Gastrocnemius medialis (tissue), 4 donors: ENCODE data around the gene IFIT1B.
"Not testable (repeated sequence)": the region's sequence is repeated elsewhere in the genome, so short reads cannot be mapped to it uniquely, and the experiment has no call there.

Experiments
- CTCF ChIP-seq, 5 experiments: fragments of 450-650 bp in 3 of 5; fragments of 200-600 bp in 2 of 5; sonication (generic) in 2 of 5; IDR thresholded peaks in 4 of 5; conservative IDR thresholded peaks in 1 of 5; 1 replicate in 4 of 5; 2 replicates in 1 of 5; pipeline ENCODE4 v1.5.1; 2016 to 2019; ENCODE audit warnings: antibody characterized with exemption in 5 of 5, mild to moderate bottlenecking in 3 of 5, moderate library complexity in 3 of 5
- POLR2A ChIP-seq, 2 donors: fragments of 450-650 bp; IDR thresholded peaks; one replicate each; pipeline ENCODE4 v1.6.1; 2017; ENCODE audit warnings: antibody characterized with exemption in 2 of 2, mild to moderate bottlenecking in 2 of 2, moderate library complexity in 2 of 2

- not testable (repeated sequence) for TF ChIP-seq CTCF (IDR thresholded peaks at IDR 0.05 in 4 of 5, conservative IDR thresholded peaks at IDR 0.05 in 1 of 5); POLR2A (IDR thresholded peaks at IDR 0.05)
These were observed 47.8 kb upstream of the IFIT1B start for GRCh38 chr10:89330014-89330413.
